Loucy (cell line): ENCODE results near the gene CDH4.

Source experiments
- CTCF ChIP-seq: fragments of 200-600 bp; sonication (generic); conservative IDR thresholded peaks from 2 replicates; pipeline ENCODE4 v1.5.1; 2014; ENCODE audit warnings: mild to moderate bottlenecking, antibody characterized with exemption, low read length
- EZH2phosphoT487 ChIP-seq: fragments of 200-600 bp; IDR thresholded peaks from 2 replicates; pipeline ENCODE4 v1.6.1; 2018; ENCODE audit warnings: antibody characterized with exemption, mild to moderate bottlenecking, moderate library complexity, borderline replicate concordance

DNA sequence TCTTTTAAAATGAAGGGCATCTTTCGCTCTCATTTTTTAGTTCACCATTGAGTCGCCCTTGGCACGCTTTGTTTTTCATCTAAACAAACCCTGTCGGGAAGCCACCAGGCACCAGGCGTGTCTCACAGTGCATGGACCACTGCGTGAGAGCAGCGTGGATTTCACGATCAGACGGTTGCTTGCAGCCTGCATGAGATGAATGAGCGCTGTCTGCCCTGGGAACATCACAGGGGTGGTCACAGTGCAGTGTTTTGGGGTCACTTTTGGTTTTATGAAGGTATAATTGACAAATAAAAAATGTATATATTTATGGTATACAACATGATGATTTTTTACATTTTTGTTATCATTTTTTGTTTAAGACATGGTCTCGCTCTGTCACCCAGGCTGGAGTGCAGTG, 61.3 kb downstream of the CDH4 start:
- TF ChIP-seq CTCF (no peak), EZH2phosphoT487 (no peak)
